HG03460 (cell line): ENCODE results near the gene MS4A8.
A peak's percentile ranks its signal among the peaks of the same experiment; 100 is the strongest.

ENCODE experiments used
- ATAC-seq: cut with Tn5 transposase; IDR thresholded peaks from one replicate; pipeline ENCODE4 v1.9.1; 2021; ENCODE audit not compliant: unreplicated experiment

Gene MS4A8

GRCh38 chr11:60762851-60763691 lies 63.7 kb downstream of the MS4A8 start:
- peak; percentile 64 for ATAC-seq

- ATAC-seq = no peak
Observed at GRCh38 chr11:60763692-60764369, 64.4 kb downstream of the MS4A8 start.

- peak; percentile 47 for ATAC-seq
Observed at GRCh38 chr11:60764879-60765278, 65.5 kb downstream of the MS4A8 start.

- no peak for ATAC-seq
Observed at GRCh38 chr11:60765355-60765754, 65.9 kb downstream of the MS4A8 start.
